Smooth muscle cell (in vitro differentiated cells): Measurements from ENCODE around the gene SPACA7. TPM values are rescaled to one million over a fixed set of nuclear protein-coding genes. Genes with fewer than 3 reads are reported as not detected.

Experiments used
- DNase-seq: peaks from one replicate; lab custom pipeline; 2025; ENCODE audit not compliant: unreplicated experiment; lab: John Stamatoyannopoulos, UW
- H2AFZ ChIP-seq: fragments of 200-600 bp; sonication (generic); 2 replicates; pipeline ENCODE4 v1.6.0; 2016; ENCODE audit warnings: antibody characterized with exemption, low read depth, mild to moderate bottlenecking
- H3F3A ChIP-seq: fragments of 200-600 bp; sonication (generic); 2 replicates; pipeline ENCODE4 v1.6.0; 2017; ENCODE audit warnings: antibody characterized with exemption, low read depth
- H3K27ac ChIP-seq: fragments of 200-600 bp; sonication (generic); 2 replicates; pipeline ENCODE4 v1.5.1; 2016; ENCODE audit warnings: low read depth, mild to moderate bottlenecking
- H3K27me3 ChIP-seq: fragments of 200-600 bp; sonication (generic); 2 replicates; pipeline ENCODE4 v1.6.1; 2016; ENCODE audit warnings: low read depth, mild to moderate bottlenecking
- H3K36me3 ChIP-seq: fragments of 200-600 bp; sonication (generic); 2 replicates; pipeline ENCODE4 v1.5.1; 2016; ENCODE audit warnings: low read depth
- H3K4me1 ChIP-seq: fragments of 200-600 bp; sonication (generic); 2 replicates; pipeline ENCODE4 v1.5.1; 2016; ENCODE audit warnings: low read depth
- H3K4me2 ChIP-seq: fragments of 200-600 bp; sonication (generic); 2 replicates; pipeline ENCODE4 v1.6.0; 2016; ENCODE audit warnings: mild to moderate bottlenecking
- H3K4me3 ChIP-seq: fragments of 200-600 bp; sonication (generic); 2 replicates; pipeline ENCODE4 v1.5.1; 2016; ENCODE audit warnings: mild to moderate bottlenecking
- H3K79me2 ChIP-seq: fragments of 200-600 bp; sonication (generic); 2 replicates; pipeline ENCODE4 v1.6.0; 2016; ENCODE audit warnings: low read depth, mild to moderate bottlenecking
- H3K9ac ChIP-seq: fragments of 200-600 bp; sonication (generic); 2 replicates; pipeline ENCODE4 v1.6.0; 2016; ENCODE audit warnings: low read depth
- H3K9me3 ChIP-seq: fragments of 200-600 bp; sonication (generic); replicated peaks from 2 replicates; pipeline ENCODE4 v1.5.1; 2016; ENCODE audit warnings: low read depth
- H4K20me1 ChIP-seq: fragments of 200-600 bp; sonication (generic); 2 replicates; pipeline ENCODE4 v1.6.0; 2016; ENCODE audit warnings: low read depth
- WGBS: methylation state at CpG from one replicate; pipeline ENCODE4 v1.1.7; 2016; ENCODE audit warnings: low lambda C conversion rate; 5-methylcytosine and 5-hydroxymethylcytosine counted together
- polyA plus RNA-seq: library from polyadenylated mRNA; unstranded; fragments of >200 nt; fragmentation: Nextera tagmentation; extraction: Ambion mirVana; gene quantifications from 2 replicates; pipeline ENCODE4 v1.2.1, GENCODE V29; 2016
- total RNA-seq: library from RNA; depleted of rRNA; stranded (reverse); fragments of >200 nt; gene quantifications from 2 replicates; pipeline ENCODE4 v1.2.3, GENCODE V29; 2014
- TF ChIP-seq, protein P1 (sequence below): fragments of 200-600 bp; sonication (generic); IDR thresholded peaks from 2 replicates; pipeline ENCODE4 v1.5.1; 2017; ENCODE audit warnings: borderline replicate concordance, mild to moderate bottlenecking, antibody characterized with exemption; ENCODE audit not compliant: insufficient read depth, poor library complexity, severe bottlenecking

The SPACA7 gene
- total and polyA plus RNA-seq, 2 experiments from 2014 or later = not detected

DNA sequence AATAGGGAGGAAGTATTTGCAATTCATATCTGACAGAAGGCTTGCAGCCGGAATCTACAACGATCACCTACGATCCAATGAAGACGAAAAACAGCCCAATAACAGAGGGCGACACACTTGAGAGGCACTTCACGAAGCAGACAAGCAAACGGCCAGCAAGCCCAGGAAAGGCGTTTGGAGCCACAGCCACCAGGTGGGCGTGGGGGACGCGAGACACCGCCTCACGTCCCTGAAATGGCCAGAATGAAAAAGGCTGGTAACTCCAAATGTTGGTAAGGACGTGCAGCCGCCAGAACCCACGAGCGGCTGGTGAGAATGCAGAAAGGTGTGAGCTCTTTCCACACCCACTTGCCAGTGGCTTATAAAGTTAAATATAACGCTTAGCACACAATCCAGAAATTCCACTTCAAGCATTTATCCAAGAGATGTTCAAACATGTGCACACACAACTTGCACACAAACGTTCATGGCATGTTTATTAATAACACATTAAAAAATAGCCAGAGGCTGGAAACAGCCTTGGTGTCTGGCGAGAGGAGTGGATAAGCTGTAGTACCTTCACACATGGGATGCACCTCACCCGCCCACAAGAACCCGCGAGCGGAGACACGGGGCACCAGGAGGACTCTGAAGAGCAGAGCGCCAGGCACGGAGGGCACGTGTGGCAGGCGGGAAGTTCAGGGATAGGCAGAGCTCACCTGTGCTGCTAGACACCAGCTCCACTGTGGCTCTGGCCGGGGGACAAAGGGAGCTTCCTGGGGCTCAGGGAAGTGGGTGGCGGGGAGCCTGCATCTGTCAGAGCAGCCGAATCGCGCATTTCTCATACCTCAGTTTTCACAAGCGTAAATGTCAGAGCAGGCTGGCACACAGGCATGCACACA lies 89.3 kb downstream of the SPACA7 start:
- 90% methylated on average over 35 of the region's 35 CpGs for WGBS
- Histone ChIP-seq H3K4me2 (no peak overlapping the region), H3K4me3 (no peak overlapping the region), H3F3A (no peaks in the 10 kb centered on the region), H3K27ac (no peak overlapping the region), H3K4me1 (no peaks in the 10 kb centered on the region), H3K79me2 (no peaks in the 10 kb centered on the region), H3K9ac (no peak overlapping the region), H3K27me3 (no peaks in the 10 kb centered on the region), H3K9me3 (no peaks in the 10 kb centered on the region), H3K36me3 (no peaks in the 10 kb centered on the region), H2AFZ (no peak overlapping the region), H4K20me1 (no peaks in the 10 kb centered on the region)
- no peak for DNase-seq
- TF ChIP-seq, protein P1, sequence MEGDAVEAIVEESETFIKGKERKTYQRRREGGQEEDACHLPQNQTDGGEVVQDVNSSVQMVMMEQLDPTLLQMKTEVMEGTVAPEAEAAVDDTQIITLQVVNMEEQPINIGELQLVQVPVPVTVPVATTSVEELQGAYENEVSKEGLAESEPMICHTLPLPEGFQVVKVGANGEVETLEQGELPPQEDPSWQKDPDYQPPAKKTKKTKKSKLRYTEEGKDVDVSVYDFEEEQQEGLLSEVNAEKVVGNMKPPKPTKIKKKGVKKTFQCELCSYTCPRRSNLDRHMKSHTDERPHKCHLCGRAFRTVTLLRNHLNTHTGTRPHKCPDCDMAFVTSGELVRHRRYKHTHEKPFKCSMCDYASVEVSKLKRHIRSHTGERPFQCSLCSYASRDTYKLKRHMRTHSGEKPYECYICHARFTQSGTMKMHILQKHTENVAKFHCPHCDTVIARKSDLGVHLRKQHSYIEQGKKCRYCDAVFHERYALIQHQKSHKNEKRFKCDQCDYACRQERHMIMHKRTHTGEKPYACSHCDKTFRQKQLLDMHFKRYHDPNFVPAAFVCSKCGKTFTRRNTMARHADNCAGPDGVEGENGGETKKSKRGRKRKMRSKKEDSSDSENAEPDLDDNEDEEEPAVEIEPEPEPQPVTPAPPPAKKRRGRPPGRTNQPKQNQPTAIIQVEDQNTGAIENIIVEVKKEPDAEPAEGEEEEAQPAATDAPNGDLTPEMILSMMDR = no peak

DNA sequence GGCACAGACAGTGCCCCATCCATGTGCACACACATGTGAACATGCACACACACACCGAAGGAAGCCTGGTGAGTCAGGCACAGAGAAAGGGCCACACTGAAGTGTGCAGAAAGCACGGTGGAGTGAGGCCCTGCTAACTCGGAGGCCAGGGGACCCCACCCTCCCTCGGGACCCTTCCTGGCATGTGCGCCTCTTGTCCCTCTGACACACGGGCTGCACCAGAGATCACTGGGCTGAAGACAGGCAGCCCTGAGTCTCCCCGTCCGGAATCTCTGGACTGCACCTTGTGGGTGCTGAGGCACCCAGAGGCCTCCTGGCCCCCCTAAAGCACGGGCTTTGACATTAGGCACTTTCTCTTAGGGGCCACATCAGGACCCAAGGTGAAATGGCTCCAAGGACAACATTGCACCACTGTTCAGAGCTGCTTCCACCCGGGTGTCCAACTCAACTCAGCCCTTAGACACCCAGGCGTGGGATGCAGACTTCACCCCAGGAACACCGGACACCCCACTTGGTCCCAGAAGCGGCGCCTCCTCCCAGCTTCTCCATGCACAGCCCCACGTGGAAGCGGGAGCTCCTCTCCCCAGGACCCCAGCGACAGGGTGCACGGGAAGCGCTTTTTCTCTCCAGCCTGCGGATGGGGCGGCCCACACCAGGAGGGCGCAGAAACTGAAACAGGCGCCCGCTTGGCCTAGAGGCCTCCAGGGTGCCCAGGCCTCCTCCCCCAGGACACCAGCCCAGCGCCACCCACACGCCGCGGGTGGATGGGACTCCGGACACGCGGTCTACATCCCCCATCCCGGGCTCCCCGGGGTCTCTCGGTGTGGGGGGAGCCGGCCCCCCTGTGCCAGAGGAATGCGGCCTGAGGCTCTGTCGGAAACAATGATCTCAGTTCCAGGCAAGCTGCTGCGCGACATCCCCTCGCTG lies 90.2 kb downstream of the SPACA7 start:
- H3K4me3 ChIP-seq = no peak overlapping the region
- no peak overlapping the region for H3K27ac ChIP-seq
- no peak overlapping the region for H3K4me2 ChIP-seq
- no peak for DNase-seq
- 92% methylated on average over 40 of the region's 40 CpGs for WGBS
- H3F3A ChIP-seq = no peaks in the 10 kb centered on the region
- no peaks in the 10 kb centered on the region for H3K9me3 ChIP-seq
- H3K4me1 ChIP-seq = no peaks in the 10 kb centered on the region
- no peak overlapping the region for H2AFZ ChIP-seq
- TF ChIP-seq, protein P1 = no peak
- no peaks in the 10 kb centered on the region for H3K79me2 ChIP-seq
- H3K27me3 ChIP-seq = no peaks in the 10 kb centered on the region
- H4K20me1 ChIP-seq = no peaks in the 10 kb centered on the region
- no peak overlapping the region for H3K9ac ChIP-seq
- H3K36me3 ChIP-seq = no peaks in the 10 kb centered on the region

DNA sequence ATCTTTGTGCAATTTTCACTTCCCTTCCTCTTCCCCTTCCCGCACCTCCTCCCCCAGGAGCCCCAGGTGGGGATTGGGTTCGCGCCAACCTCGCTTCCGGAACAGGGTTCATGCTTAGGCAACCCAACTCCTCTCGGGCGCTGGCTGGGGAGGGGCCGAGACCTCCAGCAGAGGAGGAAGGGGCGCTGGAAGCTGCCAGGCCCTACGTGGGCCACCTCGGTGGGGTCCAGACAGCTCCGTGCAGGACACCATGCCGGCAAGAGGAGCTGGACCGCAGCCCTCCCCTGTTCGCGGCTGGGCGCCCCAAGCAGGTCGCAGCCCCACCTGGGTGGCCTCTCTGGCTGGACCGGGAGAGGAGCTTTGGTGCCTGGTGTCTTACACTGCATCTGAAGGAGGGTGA lies 91.1 kb downstream of the SPACA7 start:
- Histone ChIP-seq H3K79me2 (no peaks in the 10 kb centered on the region), H4K20me1 (no peaks in the 10 kb centered on the region), H3K9me3 (no peaks in the 10 kb centered on the region), H3K36me3 (no peaks in the 10 kb centered on the region), H2AFZ (no peak overlapping the region), H3K4me1 (no peaks in the 10 kb centered on the region), H3K4me3 (no peak overlapping the region), H3K27ac (no peak overlapping the region), H3K9ac (no peak overlapping the region), H3K4me2 (no peak overlapping the region), H3K27me3 (no peaks in the 10 kb centered on the region), H3F3A (no peaks in the 10 kb centered on the region)
- WGBS = 92% methylated on average over 19 of the region's 19 CpGs
- TF ChIP-seq, protein P1 = no peak
- DNase-seq = no peak
